Stimulated activated CD8-positive, alpha-beta memory T cell treated with anti-CD3 and anti-CD28 coated beads, Interleukin-4, amount 100 ng/mL, for 24 hours (primary cell): ENCODE measurements around the gene PMF1.

Source experiments
- DNase-seq: peaks from one replicate; pipeline ENCODE4 v3.0.0-alpha.2; 2020; ENCODE audit warnings: low read depth

Gene PMF1

DNA sequence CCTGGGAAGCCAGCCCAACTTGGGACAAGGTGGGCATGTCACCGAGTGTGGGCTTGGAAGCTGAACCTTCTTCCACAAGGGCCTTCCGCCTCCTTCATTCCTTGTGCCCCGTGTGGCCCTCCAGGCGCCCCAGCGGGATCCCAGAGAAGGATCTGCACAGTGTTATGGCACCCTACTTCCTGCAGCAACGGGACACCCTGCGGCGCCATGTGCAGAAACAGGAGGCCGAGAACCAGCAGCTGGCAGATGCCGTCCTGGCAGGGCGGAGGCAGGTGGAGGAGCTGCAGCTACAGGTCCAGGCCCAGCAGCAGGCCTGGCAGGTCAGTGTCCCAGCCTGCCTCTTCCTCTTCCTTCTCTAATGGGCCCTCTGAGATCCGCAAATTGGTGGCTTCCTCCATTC, 23.4 kb downstream of the PMF1 start:
- DNase-seq, result no peak

DNA sequence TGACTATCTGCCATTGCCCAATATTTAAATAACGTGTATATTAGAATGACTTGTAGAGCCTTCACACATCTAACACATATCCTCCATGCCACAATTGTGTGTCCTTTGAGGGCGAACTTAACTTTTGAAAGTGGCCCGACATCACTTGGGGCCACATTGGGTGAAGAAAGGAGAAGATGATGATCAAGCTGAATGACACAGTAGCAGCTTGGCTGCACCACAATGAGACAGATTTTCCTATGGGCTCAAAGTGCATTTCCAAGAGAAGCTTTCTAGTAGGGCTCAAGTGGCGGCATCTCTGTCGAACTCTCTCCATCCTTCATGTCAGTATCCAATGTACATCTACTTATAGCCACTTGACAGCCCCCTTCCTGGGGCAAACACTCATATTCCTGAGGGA, 25.4 kb downstream of the PMF1 start:
- no peak for DNase-seq

DNA sequence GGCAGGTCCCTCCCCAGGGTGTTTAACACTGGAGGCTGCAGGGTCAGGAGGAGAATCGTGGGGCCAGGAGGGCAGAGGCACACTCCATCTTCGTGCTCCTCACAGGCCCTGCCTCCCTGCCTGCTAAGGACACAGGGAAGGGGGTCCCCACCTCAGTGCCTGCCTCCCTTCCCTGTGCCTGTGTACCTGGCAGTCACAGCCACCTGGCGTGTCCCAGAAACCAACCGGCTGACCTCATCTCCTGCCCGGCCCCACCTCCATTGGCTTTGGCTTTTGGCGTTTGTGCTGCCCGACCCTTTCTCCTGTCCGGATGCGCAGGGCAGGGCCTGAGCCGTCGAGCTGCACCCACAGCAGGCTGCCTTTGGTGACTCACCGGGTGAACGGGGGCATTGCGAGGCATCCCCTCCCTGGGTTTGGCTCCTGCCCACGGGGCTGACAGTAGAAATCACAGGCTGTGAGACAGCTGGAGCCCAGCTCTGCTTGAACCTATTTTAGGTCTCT, 28.6 kb downstream of the PMF1 start:
- no peak for DNase-seq

DNA sequence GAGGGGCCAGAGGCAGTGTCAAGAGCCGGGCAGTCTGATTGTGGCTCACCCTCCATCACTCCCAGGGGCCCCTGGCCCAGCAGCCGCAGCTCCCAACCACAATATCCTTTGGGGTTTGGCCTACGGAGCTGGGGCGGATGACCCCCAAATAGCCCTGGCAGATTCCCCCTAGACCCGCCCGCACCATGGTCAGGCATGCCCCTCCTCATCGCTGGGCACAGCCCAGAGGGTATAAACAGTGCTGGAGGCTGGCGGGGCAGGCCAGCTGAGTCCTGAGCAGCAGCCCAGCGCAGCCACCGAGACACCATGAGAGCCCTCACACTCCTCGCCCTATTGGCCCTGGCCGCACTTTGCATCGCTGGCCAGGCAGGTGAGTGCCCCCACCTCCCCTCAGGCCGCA, 29.1 kb downstream of the PMF1 start, which contains the start of gene BGLAP:
BGLAP (plus strand) TSS at position 259 of the 400 bp plus-strand sequence; CDS start at position 307, 48 bp downstream.
- no peak for DNase-seq

DNA sequence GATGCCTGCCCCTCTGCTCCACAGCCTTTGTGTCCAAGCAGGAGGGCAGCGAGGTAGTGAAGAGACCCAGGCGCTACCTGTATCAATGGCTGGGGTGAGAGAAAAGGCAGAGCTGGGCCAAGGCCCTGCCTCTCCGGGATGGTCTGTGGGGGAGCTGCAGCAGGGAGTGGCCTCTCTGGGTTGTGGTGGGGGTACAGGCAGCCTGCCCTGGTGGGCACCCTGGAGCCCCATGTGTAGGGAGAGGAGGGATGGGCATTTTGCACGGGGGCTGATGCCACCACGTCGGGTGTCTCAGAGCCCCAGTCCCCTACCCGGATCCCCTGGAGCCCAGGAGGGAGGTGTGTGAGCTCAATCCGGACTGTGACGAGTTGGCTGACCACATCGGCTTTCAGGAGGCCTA, 29.9 kb downstream of the PMF1 start:
- DNase-seq, result no peak

DNA sequence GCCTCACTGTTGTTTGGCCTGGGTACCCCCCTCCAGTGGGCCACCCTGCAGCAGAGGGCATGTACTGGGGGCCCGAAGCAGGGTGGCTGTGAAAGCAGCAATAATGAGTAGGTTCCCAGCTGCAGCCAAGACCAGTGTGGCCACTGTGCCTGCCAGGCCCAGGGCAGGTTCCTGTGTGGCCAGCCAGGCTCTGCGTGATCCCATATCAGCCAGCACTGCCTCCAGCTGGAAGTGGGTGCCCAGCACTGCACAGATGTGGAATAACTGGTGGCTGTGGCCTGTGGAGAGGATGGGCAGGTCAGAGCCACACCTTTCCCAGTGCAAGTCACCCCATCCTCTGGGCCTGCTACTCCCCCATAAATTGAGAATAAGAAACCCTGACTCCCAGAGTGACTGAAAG, 31.3 kb downstream of the PMF1 start:
- DNase-seq, result no peak

DNA sequence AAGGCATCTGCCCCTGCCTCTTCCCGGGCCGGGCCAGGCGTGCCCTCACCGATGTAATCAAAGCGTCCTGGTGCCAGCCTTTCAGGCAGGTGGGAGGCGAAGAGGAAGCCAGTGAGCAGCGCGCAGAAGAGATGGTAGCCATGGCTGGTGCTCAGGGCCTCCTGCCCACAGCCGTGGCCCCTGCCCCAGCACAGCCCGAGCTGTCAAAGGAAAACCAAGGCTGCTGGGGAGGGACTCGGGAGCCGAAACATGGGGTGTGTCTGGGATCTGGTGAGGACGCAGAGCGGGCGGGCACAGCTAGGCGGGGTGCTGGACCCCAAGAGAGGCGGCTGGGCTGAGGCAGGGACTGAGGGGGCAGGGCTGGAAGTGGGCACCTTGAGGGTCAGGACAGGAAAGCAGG, 31.9 kb downstream of the PMF1 start:
- DNase-seq, result no peak

DNA sequence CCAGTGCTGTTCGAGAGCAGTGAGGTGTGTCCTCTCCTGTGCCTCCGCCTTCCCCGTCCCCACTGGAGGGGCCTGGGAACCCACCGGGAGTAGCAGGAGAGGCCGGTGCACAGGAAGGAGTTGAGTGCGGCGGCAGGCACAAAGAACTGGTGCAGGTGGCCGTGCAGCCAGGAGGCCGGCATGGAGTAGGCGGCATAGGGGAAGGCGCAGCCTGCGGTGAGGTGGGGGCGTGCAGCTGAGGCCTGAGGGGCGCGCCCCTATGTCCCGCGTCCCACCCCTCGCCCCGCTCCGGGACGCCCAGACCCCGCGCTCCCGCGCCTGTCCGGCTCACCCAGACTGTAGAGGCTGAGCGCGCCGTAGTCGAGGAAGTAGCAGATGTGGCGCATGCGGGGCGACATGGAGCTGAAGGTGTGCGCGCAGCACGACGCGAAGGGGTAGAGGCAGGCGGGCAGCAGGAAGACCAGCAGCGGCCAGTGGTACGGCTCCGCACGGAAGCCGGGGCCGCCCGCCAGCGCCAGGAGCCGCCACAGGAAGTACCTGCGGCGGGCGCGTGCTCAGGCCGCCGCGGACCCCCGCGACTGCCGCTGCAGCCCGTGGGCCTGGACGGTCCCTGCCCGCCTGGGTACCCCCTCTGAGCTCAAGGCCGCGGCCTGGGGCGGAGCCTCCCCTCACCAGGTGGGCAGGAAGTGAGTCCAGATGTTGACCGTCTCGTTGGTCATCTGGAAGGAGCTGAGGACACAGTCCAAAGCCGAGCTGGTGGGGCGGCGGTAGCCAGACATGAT, 32.8 kb downstream of the PMF1 start:
- no peak for DNase-seq

DNA sequence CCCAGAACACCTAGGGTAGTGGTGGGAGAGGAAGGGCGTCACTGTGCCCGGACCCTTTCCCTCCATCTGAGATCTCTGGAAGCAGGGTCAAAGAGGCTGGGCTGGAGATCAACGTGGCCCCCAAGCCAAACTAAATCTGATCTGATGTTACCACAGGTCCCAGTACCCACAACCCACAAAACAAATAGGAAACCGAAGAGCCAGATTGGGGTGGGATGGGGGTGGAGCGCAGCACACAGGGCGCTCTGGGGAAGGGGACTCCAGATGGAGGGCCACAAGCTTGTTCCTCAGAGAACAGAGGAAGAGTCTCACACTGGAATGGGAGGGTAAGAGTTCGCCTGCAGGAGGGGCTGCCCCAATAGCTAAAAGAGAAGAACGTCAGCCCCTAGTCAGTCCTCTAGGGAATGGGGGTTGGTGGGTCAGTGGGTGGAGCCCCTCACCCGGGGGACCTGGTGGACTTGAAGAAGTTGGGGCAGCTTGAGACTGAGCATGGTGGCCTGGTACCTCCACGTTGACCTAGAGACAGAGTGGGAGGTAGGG, 33.5 kb downstream of the PMF1 start:
- DNase-seq, result no peak

DNA sequence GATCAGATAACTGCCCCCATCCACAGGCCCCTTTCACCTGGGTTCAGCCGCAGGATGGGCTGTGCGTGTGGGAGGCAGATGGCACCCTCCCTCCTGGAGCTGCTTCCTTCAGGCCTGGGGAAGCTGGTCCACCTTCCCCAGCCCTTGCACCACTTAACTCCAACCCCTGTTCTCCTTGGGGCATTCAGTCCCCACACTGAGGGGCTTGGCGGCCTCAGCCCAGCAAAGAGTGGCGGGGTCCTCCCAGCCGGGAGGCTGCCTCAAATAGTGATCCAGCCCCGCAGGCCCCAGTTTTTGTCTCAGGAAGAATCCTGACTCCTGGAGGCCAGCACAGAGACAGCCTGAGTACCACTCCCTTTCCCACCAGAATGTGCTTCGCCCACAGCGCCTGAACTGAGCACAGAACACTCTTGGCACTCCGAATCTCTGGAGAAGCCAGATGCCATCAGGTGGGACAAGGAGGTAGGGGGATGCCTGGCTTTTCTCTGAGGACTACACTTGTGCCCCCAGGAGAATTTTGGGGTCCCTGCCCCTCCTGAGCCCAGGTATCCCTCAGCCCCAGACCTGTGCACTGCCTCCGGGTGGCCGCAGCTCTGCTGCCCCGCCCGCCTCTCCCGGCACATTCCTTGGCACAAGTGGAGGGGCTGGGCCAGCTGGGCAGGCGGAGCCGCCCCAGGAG, 34.1 kb downstream of the PMF1 start:
- no peak for DNase-seq

DNA sequence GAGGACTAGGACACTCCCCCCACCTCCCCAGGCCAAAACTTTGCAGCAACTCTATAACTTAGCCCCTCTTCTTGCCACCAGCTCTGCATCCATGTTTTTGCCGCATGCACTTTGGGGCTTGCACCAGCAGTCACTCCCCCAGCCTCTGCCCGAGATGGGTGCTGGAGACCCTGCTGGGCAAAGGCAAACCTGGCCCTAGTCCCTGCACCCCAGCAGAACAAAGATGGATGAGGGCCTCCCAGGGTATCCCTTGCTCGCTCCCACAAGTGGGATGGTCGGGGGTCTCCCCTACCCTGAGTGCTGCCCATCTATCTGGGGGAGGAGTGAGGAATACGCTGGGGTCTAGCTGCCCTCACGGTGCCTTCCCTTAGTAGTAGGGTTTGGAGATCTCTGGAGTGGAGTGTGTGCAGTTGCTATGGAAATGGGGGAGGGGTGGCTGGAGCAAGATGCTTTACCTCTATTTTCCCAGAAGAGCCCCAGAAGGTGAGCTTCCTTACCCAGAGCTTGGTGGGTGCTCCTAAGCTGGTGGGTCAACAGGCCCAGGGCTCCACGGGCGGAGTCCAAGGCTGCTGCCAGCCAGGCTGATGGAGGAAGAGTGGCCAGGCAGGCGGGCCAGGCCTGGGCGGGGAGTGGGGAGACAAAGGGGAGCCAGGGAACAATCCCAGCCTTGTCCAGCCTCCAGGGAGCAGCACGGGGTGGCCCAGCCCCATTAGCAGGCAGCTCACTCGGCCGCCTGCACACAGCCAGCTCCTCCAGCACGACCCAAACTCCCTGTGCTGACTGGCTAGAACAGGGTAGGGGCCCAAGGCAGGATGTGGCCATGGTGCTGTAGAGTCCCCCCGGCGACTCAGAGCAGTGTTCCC, 34.9 kb downstream of the PMF1 start, which contains the start of gene PAQR6:
PAQR6 (minus strand) TSS at position 597 of the 863 bp plus-strand sequence. CDS start 1,325 bp downstream, outside the sequence.
- DNase-seq, result no peak

DNA sequence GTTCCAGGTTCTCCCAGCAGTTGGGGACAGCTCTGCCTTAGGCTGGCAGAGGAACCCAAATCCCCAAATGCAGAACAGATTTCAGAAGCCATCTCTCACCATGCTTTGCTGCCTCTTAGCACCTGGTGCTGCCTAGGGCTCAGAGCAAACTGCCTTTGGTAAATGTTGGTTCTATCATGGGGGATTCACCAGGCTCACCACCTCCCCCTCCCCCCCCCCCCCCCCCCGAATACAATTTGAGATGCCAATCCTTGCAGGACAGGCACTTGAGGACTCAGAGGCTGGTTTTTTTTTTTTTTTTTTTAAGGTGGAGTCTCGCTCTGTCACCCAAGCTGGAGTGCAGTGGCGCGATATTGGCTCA, 35.5 kb downstream of the PMF1 start:
- no peak for DNase-seq

DNA sequence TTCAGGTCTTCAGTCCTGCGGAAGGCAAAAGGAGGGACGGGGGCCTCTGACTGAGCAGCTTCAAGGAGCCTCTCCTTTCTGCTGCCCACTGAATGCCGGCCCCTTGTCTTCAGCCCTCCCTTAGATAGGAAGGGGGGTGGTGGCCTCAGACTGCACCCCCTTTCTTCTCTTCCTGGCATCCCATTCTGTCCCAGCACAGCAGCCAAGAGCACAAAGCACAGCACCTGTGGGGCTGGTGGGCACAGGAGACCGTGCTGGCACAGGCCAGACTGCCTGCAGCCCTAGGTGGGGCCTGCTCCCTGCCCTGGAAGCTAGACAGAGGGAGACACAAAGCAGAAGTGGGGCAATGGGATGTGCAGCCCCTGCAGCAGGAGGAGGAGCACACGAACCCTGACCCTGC, 36.8 kb downstream of the PMF1 start:
- no peak for DNase-seq

DNA sequence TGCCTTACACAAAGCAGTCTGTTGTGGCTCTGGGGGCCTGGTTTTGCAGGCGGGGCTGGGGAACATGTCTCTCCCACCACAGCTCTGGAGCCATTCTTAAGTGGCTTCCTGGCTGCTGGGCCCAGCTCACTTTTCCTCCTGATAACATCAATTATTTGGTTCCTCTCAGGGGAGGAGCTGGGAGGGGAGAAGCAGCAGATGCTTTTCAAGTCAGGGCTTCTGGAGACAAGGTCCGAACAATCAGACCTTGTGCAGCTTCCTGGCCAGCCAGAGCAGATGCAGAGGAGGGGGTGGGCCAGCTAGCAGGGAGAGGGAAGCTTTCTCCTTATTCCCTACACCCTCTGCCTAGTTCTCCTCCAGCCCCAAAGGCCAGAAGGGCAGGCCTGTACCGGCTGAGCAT, 38.7 kb downstream of the PMF1 start:
- DNase-seq, result no peak

DNA sequence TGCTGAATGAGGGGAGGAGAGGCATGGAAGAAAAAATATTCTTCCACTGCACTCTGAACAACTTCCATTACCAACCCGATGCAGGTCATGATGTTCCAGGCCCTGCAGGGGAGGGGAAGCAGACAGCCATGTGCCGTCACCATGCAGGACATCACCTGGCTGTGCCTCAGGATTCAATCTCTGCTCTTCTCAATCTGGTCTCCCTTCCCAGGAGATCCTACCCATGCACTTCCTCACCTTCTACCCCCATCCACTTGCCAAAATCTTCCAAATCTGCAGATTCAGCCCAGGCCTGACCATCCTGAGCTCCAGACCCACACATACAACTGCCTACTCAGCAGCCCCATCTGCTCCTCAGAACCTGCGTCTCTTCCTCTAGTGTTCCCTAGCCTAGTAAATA, 40.8 kb downstream of the PMF1 start:
- no peak for DNase-seq

DNA sequence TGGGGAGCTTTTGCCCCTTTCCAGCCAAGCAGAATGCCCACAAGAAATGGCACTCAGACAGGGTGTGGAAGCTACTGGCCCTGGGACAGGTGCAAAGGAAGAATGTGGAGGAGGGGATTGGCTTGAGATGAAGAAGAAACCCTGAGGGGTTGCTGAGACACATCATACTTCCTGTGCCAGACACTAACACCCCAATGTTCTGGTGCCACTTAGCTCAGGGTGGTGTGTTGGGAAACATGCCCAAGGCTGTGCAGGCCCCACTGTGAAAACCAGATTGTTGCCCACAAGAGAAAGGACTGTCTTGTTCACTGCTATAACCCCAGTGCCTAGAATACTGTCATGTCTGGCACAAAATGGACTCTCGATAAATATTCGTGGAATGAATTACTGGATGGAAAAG, 44.9 kb downstream of the PMF1 start:
- no peak for DNase-seq

DNA sequence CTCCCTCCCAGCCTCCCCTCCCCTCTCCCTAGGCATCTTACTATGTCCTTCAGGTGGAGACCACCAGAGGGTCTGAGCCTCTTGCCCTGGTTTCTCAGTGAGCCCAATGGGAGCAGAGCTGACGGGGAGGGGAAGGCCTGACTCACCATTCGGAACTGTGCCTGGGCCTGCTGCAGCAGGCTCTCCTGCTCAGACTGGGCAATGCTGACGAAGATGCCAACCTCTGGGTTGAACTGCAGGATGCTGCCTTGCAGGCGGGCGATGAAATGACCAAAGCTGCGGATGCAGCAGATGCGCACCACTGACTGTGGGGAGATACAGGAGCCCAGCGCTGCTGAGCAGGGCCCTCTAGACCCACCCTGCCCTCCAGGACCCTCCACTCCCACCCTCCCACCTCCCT, 46.1 kb downstream of the PMF1 start:
- DNase-seq, result no peak

DNA sequence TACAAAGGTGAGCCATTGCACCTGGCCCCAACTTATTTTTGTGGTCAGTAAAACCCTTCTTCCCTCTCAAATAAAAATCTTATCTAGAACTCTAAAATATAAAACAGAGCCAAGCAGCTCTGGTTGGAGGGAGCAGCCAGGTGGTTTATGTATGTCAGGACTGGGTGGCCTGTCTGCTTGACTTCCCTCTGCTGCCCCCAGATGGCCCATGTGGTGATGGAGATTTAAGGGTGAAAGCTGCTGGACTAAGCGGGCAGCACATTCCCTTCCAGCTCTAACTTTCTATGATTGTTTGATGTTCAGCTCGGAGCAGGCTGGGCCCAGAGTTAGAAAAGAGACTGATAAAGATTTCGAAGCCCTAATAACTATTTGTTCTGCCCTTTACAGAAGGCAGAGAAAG, 47.0 kb downstream of the PMF1 start:
- DNase-seq, result no peak

DNA sequence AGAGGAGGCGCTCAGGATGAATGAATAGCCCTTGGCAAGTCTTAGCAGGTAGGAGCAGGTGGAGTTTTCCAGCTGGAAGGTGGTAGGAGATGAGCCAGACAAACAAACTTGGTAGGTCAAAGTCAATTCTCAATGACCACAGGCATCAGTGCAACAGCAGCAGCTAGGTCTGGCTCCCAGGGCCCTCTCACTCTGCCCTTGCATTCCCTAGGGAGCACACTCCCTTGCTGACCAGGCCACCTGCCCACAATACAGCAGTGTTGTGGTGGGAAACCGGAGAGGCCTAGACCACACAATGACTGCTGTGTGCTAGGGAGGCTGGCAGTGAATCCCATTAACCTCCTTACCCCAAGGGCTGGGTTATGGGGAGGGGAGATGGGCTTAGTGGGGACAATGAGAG, 48.1 kb downstream of the PMF1 start:
- DNase-seq, result no peak

DNA sequence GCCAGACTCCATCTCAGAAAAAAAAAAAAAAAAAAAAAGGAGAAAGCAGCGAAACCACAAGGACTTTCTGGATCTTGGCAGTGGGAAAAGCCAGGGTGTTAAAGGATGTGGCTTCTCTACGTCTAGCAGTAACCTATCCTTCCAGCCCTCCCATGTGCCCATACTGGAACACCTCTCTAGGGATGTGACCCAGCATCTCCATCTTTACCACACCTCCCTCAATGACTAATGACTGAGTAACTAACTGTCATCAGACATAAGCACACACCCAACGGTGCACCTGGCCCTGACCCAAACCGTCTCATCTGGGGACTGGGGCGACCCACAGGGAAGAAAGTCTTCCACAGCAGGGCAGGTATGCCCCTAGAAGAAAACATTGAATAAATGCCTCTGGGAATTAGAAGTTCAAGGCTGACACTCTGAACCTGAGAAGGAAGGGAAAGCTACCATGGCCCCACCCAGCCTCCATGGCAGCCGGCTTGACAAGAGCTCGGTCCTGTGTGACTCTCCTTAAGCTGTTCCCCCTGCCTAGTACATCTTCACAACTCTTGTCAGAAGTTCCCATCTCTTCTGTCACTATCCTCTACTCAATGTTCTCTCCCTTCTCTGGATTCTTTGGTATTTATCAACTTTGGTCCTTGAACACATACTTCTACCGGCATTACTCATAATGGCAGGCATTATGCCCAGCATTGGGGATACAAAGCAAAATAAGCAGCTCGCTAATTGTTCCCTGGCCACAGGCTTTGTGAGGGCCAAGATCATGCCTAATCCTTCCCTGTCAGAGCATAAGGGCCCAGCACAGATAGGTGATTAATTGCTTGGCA, 49.9 kb downstream of the PMF1 start:
- no peak for DNase-seq

DNA sequence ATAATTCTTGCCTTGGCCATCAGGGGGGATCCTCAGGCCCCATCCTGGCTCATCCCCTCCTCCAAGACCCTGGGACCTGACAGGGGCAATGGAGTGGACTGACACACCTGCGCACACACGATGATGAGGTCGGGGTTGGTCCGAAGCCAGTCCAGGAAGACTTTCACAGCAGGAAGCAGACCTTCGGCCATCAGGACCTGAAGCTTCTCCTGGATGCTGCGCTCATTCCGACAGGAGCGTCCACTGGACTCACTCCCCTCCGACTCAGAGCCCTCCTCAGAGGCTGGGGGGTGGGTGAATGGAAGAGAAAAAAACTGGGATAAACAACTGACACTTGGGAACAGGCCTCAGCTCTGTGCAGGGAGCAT, 50.5 kb downstream of the PMF1 start:
- no peak for DNase-seq
